Measurements from ENCODE around the gene IPCEF1. TPM values are rescaled to one million over a fixed set of nuclear protein-coding genes. Genes with fewer than 3 reads are reported as not detected.

IPCEF1 gene
- total RNA-seq, 4 donors from 2014 or later, result 0.42 to 9.0 (median 3.1) TPM

- 57% methylated on average over 3 of the region's 3 CpGs for WGBS
- Histone ChIP-seq H3K4me3 (no peak overlapping the region), H3K4me1 (peaks cover 7% of the 10 kb centered on the region), H3K27me3 (no peaks in the 10 kb centered on the region), H3K9me3 (no peaks in the 10 kb centered on the region), H3K27ac (no peak overlapping the region), H3K36me3 (no peaks in the 10 kb centered on the region)
- DNase-seq (ENCODE audit: low spot score in 2 of 2), result no peak
- TF ChIP-seq POLR2A (IDR thresholded peaks at IDR 0.05) (no peak), EP300 (IDR thresholded peaks at IDR 0.05) (no peak), POLR2AphosphoS5 (IDR thresholded peaks at IDR 0.05) (no peak)
- TF ChIP-seq, protein P1, sequence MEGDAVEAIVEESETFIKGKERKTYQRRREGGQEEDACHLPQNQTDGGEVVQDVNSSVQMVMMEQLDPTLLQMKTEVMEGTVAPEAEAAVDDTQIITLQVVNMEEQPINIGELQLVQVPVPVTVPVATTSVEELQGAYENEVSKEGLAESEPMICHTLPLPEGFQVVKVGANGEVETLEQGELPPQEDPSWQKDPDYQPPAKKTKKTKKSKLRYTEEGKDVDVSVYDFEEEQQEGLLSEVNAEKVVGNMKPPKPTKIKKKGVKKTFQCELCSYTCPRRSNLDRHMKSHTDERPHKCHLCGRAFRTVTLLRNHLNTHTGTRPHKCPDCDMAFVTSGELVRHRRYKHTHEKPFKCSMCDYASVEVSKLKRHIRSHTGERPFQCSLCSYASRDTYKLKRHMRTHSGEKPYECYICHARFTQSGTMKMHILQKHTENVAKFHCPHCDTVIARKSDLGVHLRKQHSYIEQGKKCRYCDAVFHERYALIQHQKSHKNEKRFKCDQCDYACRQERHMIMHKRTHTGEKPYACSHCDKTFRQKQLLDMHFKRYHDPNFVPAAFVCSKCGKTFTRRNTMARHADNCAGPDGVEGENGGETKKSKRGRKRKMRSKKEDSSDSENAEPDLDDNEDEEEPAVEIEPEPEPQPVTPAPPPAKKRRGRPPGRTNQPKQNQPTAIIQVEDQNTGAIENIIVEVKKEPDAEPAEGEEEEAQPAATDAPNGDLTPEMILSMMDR (IDR thresholded peaks at IDR 0.05), result no peak
Observed at GRCh38 chr6:154320181-154320580, 36.4 kb downstream of the IPCEF1 start.

- Histone ChIP-seq H3K9me3 (no peaks in the 10 kb centered on the region), H3K4me3 (no peak overlapping the region), H3K4me1 (peaks cover 7% of the 10 kb centered on the region), H3K27ac (no peak overlapping the region), H3K27me3 (no peaks in the 10 kb centered on the region), H3K36me3 (no peaks in the 10 kb centered on the region)
- no peak for TF ChIP-seq EP300 (IDR thresholded peaks at IDR 0.05)
- TF ChIP-seq, protein P1 (IDR thresholded peaks at IDR 0.05), result no peak
- no peak for TF ChIP-seq POLR2AphosphoS5 (IDR thresholded peaks at IDR 0.05)
- TF ChIP-seq POLR2A (IDR thresholded peaks at IDR 0.05), result no peak
- WGBS, result 26% methylated on average over 8 of the region's 8 CpGs
- DNase-seq (ENCODE audit: low spot score in 2 of 2), result no peak
Observed at GRCh38 chr6:154319231-154319858, 37.3 kb downstream of the IPCEF1 start.

DNA sequence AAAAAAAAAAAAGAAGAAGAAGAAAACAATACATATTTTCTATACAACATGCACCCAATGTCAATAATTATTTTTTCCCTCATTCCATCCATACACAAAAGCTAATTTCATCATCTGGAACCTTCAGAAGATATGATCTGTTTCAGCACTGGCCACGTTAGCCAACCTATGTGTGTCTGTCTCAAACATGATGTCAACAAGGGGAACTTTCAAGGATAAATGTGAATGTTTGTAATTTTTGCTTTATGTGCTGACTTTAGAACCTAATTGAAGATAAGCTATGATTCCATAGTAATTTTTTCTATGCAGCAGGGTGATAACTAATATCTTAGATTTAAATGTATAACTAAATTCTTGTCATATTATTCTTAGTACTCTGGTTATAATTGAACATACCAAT lies 37.9 kb downstream of the IPCEF1 start:
- WGBS, result 76% methylated on average over 1 of the region's 1 CpG
- no peak for DNase-seq (ENCODE audit: low spot score in 2 of 2)

GRCh38 chr6:154316131-154316530 lies 40.5 kb downstream of the IPCEF1 start:
- no peaks in the 10 kb centered on the region for H3K36me3 ChIP-seq
- no peaks in the 10 kb centered on the region for H3K9me3 ChIP-seq
- no peaks in the 10 kb centered on the region for H3K27me3 ChIP-seq
- H3K4me3 ChIP-seq, result no peak overlapping the region
- no peak overlapping the region for H3K27ac ChIP-seq
- 98% methylated on average over 1 of the region's 1 CpG for WGBS
- TF ChIP-seq POLR2AphosphoS5 (IDR thresholded peaks at IDR 0.05), result no peak
- TF ChIP-seq POLR2A (IDR thresholded peaks at IDR 0.05), result no peak
- TF ChIP-seq, protein P1 (IDR thresholded peaks at IDR 0.05), result no peak
- TF ChIP-seq EP300 (IDR thresholded peaks at IDR 0.05), result no peak
- DNase-seq (ENCODE audit: low spot score in 2 of 2), result no peak
- H3K4me1 ChIP-seq, result peaks cover 7% of the 10 kb centered on the region

More for the DNA sequence above, 37.9 kb downstream of the IPCEF1 start:
- Histone ChIP-seq H3K4me1 (peaks cover 7% of the 10 kb centered on the region), H3K27me3 (no peaks in the 10 kb centered on the region), H3K4me3 (no peak overlapping the region), H3K36me3 (no peaks in the 10 kb centered on the region), H3K9me3 (no peaks in the 10 kb centered on the region), H3K27ac (no peak overlapping the region)
- TF ChIP-seq POLR2AphosphoS5 (IDR thresholded peaks at IDR 0.05) (no peak), POLR2A (IDR thresholded peaks at IDR 0.05) (no peak), EP300 (IDR thresholded peaks at IDR 0.05) (no peak)
- TF ChIP-seq, protein P1 (IDR thresholded peaks at IDR 0.05), result no peak

DNA sequence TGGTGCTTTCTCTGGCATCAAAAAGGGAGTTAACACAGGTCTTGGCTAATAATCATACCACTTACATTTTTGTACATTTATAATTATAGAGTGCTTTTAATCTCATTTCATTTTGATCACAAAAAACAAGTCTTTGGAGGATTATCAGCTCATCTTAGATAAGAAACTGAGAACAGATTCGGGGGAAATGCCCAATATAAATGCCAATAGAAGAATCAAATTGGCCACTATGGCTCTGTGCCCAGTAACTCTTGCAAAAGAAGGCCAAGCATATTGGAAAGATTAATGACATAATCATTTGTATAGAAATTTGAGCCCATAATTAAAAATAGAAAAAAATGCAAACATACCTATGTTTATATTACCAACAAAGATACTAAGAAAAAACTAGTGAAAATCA lies 42.5 kb downstream of the IPCEF1 start:
- no peak for DNase-seq (ENCODE audit: low spot score in 2 of 2)
- no peak for TF ChIP-seq POLR2A (IDR thresholded peaks at IDR 0.05)
- TF ChIP-seq, protein P1 (IDR thresholded peaks at IDR 0.05), result no peak
- no peak for TF ChIP-seq EP300 (IDR thresholded peaks at IDR 0.05)
- no peak for TF ChIP-seq POLR2AphosphoS5 (IDR thresholded peaks at IDR 0.05)

More for the DNA sequence above, 42.5 kb downstream of the IPCEF1 start:
- H3K27me3 ChIP-seq, result no peaks in the 10 kb centered on the region
- no peaks in the 10 kb centered on the region for H3K4me1 ChIP-seq
- H3K9me3 ChIP-seq, result no peaks in the 10 kb centered on the region
- no peak overlapping the region for H3K27ac ChIP-seq
- no peak overlapping the region for H3K4me3 ChIP-seq
- WGBS, result 34% methylated on average over 1 of the region's 1 CpG
- H3K36me3 ChIP-seq, result no peaks in the 10 kb centered on the region

All from suprapubic skin (tissue), 4 donors.